K562 (cell line): ENCODE measurements around the gene DENND4C. TPM values are rescaled to one million over a fixed set of nuclear protein-coding genes. Genes with fewer than 3 reads are reported as not detected.
A peak's percentile ranks its signal among the peaks of the same experiment; 100 is the strongest.

Experiments
- AFF4 ChIP-seq: sonication (generic); formaldehyde crosslinking; IDR thresholded peaks from 2 replicates; pipeline ENCODE4 v1.8.0; 2023; ENCODE audit warnings: mild to moderate bottlenecking, missing genetic modification reagents
- FOSL1 ChIP-seq: fragments of 200-800 bp; sonication (Bioruptor generic); conservative IDR thresholded peaks from 2 replicates; pipeline ENCODE4 v1.6.1; 2016; ENCODE audit warnings: missing genetic modification characterization, missing compliant biosample characterization
- HDAC2 ChIP-seq: fragments of 450-650 bp; IDR thresholded peaks from 2 replicates; pipeline ENCODE4 v1.6.1; 2016; ENCODE audit warnings: mild to moderate bottlenecking
- HNRNPK ChIP-seq: fragments of 200-400 bp; formaldehyde crosslinking; IDR thresholded peaks from one replicate; pipeline ENCODE4 v1.6.1; 2018; ENCODE audit warnings: mild to moderate bottlenecking, low read depth, low read length; ENCODE audit not compliant: poor library complexity, severe bottlenecking
- PRDM10 ChIP-seq: fragments of 450-650 bp; IDR thresholded peaks from 2 replicates; pipeline ENCODE4 v1.6.1; 2018; ENCODE audit not compliant: partially characterized antibody
- TEAD4 ChIP-seq, 2 experiments: sonication (generic) in 1 of 2; formaldehyde crosslinking in 1 of 2; IDR thresholded peaks; 2 replicates each; pipeline versions ENCODE4 v1.6.1 to v1.8.0; 2012 to 2022; ENCODE audit warnings: borderline replicate concordance in 1 of 2, inconsistent platforms in 1 of 2, low read length in 1 of 2, mild to moderate bottlenecking in 1 of 2, missing genetic modification reagents in 1 of 2
- ZBTB5 ChIP-seq: fragments of 450-650 bp; IDR thresholded peaks from 2 replicates; pipeline ENCODE4 v1.6.1; 2017; ENCODE audit warnings: antibody characterized with exemption
- ZBTB7A ChIP-seq: IDR thresholded peaks from 2 replicates; pipeline ENCODE4 v1.6.1; 2011; ENCODE audit warnings: low read depth, mild to moderate bottlenecking, low read length, moderate library complexity, borderline replicate concordance; ENCODE audit not compliant: control insufficient read depth
- ZNF707 ChIP-seq: fragments of 250-450 bp; sonication (Bioruptor Pico); conservative IDR thresholded peaks from 2 replicates; pipeline ENCODE4 v1.8.0; 2022; ENCODE audit warnings: inconsistent platforms, mild to moderate bottlenecking, moderate library complexity
- ZNF76 ChIP-seq: fragments of 250-450 bp; sonication (Bioruptor Pico); IDR thresholded peaks from 2 replicates; pipeline ENCODE4 v1.4.0; 2020; ENCODE audit warnings: mild to moderate bottlenecking, moderate library complexity, borderline replicate concordance
- ZNF778 ChIP-seq: fragments of 450-650 bp; formaldehyde crosslinking; IDR thresholded peaks from 2 replicates; pipeline ENCODE4 v1.4.0; 2020; ENCODE audit warnings: mild to moderate bottlenecking, moderate library complexity
- ZNF830 ChIP-seq: fragments of 250-450 bp; sonication (Bioruptor Pico); IDR thresholded peaks from 2 replicates; pipeline ENCODE4 v1.5.0; 2021; ENCODE audit warnings: mild to moderate bottlenecking
- polyA plus RNA-seq, 8 experiments: library from polyadenylated mRNA; depleted of rRNA in 4 of 8; stranded (reverse) in 5 of 8; unstranded in 3 of 8; fragments of >200 nt; fragmentation: Nextera tagmentation in 2 of 8; fragmentation: Illumina TruSeq in 1 of 8; extraction: Ambion mirVana in 2 of 8; extraction: Trizol in 1 of 8; gene quantifications; 2 replicates each; pipeline versions ENCODE4 v1.2.1 to v1.2.3, GENCODE V29; 2011 to 2014; ENCODE audit warnings: inconsistent platforms in 1 of 8, missing spikeins in 1 of 8
- total RNA-seq, 7 experiments: library from RNA; depleted of rRNA in 6 of 7; stranded (reverse); fragments of >200 nt in 6 of 7; fragmentation: Illumina TruSeq in 2 of 7; extraction: Trizol in 2 of 7; gene quantifications; 2 replicates each; pipeline versions ENCODE4 v1.2.1 to v1.2.3, GENCODE V29; 2011 to 2021; ENCODE audit warnings: low replicate concordance in 1 of 7
- TF ChIP-seq, protein P1 (sequence below): fragments of 450-650 bp; formaldehyde crosslinking; IDR thresholded peaks from 2 replicates; pipeline ENCODE4 v1.4.0; 2020; ENCODE audit warnings: mild to moderate bottlenecking

The DENND4C gene
- total and polyA plus RNA-seq, 9 of the 15 experiments (the other 6 are each of a cell fraction or from before 2014, with no cell fraction given): 4.8 to 31.8 (median 13.9) TPM

DNA sequence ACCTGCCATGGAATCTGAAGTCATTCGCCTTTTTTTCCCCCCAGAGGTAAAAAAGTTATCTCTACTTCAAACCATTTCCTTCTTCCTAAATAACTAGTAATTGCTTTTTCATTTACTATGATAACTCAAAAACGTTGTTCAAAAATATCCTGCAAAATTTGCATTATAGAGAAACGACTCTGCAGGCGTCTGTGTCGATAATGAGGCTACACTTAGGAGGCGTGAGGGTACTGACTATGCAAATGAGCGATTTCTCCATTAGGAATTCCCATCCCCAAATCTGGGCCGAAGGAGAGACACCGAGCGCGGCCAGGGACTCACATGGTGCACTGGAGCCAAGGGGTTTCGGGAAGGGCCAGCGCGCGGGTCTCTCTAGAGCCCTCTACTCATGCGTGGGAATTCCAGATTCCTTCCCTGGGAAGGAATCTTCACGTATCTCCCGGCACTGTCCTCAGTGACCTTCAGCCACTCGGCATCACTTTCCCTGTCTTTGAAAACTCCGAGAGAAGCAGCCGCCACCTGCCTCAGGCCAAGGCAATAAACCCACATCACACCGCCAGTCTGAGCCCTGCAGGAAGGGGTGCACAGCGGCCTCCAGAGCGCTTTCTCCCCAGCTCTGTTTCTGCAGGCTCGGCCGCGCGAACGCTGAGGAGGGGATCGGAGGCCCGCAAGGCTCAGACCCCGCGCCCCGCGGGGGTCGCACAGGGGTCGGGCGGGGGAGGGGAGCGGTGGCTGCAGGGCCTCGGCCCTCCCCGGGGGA, 718 bp upstream of the DENND4C start (continued):
- no peak for TF ChIP-seq TEAD4 (IDR thresholded peaks at IDR 0.05; ENCODE audit: low read length)
- TF ChIP-seq TEAD4 (CRISPR knock-in tag; IDR thresholded peaks at IDR 0.05; ENCODE audit: borderline replicate concordance): no peak
- TF ChIP-seq ZNF830 (CRISPR knock-in tag): 0 out of 2 replicates have a peak, but pooled peaks have one; percentile 33
- peak; percentile 73 for TF ChIP-seq PRDM10
- no peak for TF ChIP-seq ZNF778
- TF ChIP-seq HDAC2: peak; percentile 42; the same call in 1 of the 2 replicates
- TF ChIP-seq HNRNPK: no peak
- TF ChIP-seq ZNF76 (CRISPR knock-in tag): no peak
- no peak for TF ChIP-seq AFF4 (CRISPR knock-in tag)
- peak; percentile 16; the same call in 1 of the 2 replicates for TF ChIP-seq FOSL1
- TF ChIP-seq, protein P1, sequence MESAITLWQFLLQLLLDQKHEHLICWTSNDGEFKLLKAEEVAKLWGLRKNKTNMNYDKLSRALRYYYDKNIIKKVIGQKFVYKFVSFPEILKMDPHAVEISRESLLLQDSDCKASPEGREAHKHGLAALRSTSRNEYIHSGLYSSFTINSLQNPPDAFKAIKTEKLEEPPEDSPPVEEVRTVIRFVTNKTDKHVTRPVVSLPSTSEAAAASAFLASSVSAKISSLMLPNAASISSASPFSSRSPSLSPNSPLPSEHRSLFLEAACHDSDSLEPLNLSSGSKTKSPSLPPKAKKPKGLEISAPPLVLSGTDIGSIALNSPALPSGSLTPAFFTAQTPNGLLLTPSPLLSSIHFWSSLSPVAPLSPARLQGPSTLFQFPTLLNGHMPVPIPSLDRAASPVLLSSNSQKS (CRISPR knock-in tag): no peak
- TF ChIP-seq ZNF707: no peak
- TF ChIP-seq ZBTB5: no peak
- peak; percentile 97 for TF ChIP-seq ZBTB7A
